Activated gamma-delta T cell (primary cell): ENCODE measurements around the gene OR14I1.
"Not testable (repeated sequence)": the region's sequence is repeated elsewhere in the genome, so short reads cannot be mapped to it uniquely, and the experiment has no call there.

Experiments
- DNase-seq: peaks from one replicate; lab custom pipeline; 2025; lab: John Stamatoyannopoulos, UW

Gene OR14I1

GRCh38 chr1:248686815-248687214 lies 15.8 kb downstream of the OR14I1 start:
- no peak for DNase-seq

GRCh38 chr1:248681651-248682050 lies 20.9 kb downstream of the OR14I1 start:
- no peak for DNase-seq

- no peak for DNase-seq
These were observed 32.6 kb downstream of the OR14I1 start for GRCh38 chr1:248670003-248670402.

GRCh38 chr1:248663453-248664328 lies 38.9 kb downstream of the OR14I1 start:
- DNase-seq, result not testable (repeated sequence)

- not testable (repeated sequence) for DNase-seq
These were observed 45.8 kb downstream of the OR14I1 start for GRCh38 chr1:248656797-248657196.

- DNase-seq, result not testable (repeated sequence)
These were observed 47.2 kb downstream of the OR14I1 start, which contains the start of gene OR2T27 for GRCh38 chr1:248655354-248655753. Gene OR2T27 (minus strand): TSS chr1:248655528. CDS start chr1:248650884, 4,644 bp downstream.
